Karpas-422 (cell line): ENCODE measurements around the gene SHISAL2A. TPM values are rescaled to one million over a fixed set of nuclear protein-coding genes. Genes with fewer than 3 reads are reported as not detected.

Source experiments
- DNase-seq: peaks from one replicate; pipeline ENCODE4 v3.0.0-alpha.2; 2015
- H2AFZ ChIP-seq: fragments of 200-600 bp; sonication (generic); 2 replicates; pipeline ENCODE4 v1.6.1; 2014; ENCODE audit warnings: antibody characterized with exemption, low read length, mixed read lengths
- H3K27ac ChIP-seq: fragments of 200-600 bp; sonication (generic); 2 replicates; pipeline ENCODE4 v1.5.1; 2014; ENCODE audit warnings: mild to moderate bottlenecking, low read length, moderate library complexity
- H3K27me3 ChIP-seq: fragments of 200-600 bp; sonication (generic); 2 replicates; pipeline ENCODE4 v1.6.1; 2014; ENCODE audit warnings: low read length, mixed read lengths
- H3K36me3 ChIP-seq: fragments of 200-600 bp; sonication (generic); 2 replicates; pipeline ENCODE4 v1.6.1; 2014; ENCODE audit warnings: low read length, mixed read lengths; ENCODE audit not compliant: insufficient read depth
- H3K4me1 ChIP-seq: fragments of 200-600 bp; sonication (generic); 2 replicates; pipeline ENCODE4 v1.6.1; 2014; ENCODE audit warnings: mild to moderate bottlenecking, low read length, mixed read lengths
- H3K4me2 ChIP-seq: fragments of 200-600 bp; sonication (generic); 2 replicates; pipeline ENCODE4 v1.6.1; 2014; ENCODE audit warnings: low read length, low read depth, mild to moderate bottlenecking; ENCODE audit not compliant: poor library complexity, severe bottlenecking
- H3K4me3 ChIP-seq: fragments of 200-600 bp; sonication (generic); 2 replicates; pipeline ENCODE4 v1.5.1; 2014; ENCODE audit warnings: mild to moderate bottlenecking, antibody characterized with exemption, low read length, mixed read lengths
- H3K79me2 ChIP-seq: fragments of 200-600 bp; sonication (generic); 2 replicates; pipeline ENCODE4 v1.6.1; 2014; ENCODE audit warnings: mild to moderate bottlenecking, low read length, mixed read lengths
- H3K9ac ChIP-seq: fragments of 200-600 bp; sonication (generic); 2 replicates; pipeline ENCODE4 v1.6.0; 2014; ENCODE audit warnings: low read length
- H3K9me2 ChIP-seq: fragments of 200-600 bp; sonication (generic), shearing (Covaris generic); replicated peaks from 2 replicates; pipeline ENCODE4 v1.6.0; 2014; ENCODE audit warnings: mild to moderate bottlenecking, low read length, moderate library complexity; ENCODE audit not compliant: insufficient read depth
- H3K9me3 ChIP-seq: fragments of 300-700, 200-600 bp; sonication (generic); 2 replicates; pipeline ENCODE4 v1.6.1; 2014; ENCODE audit warnings: low read length, mixed read lengths
- H4K20me1 ChIP-seq: fragments of 200-600 bp; sonication (generic); 2 replicates; pipeline ENCODE4 v1.6.1; 2014; ENCODE audit warnings: mild to moderate bottlenecking, antibody characterized with exemption, low read length, low read depth; ENCODE audit not compliant: insufficient read depth
- total RNA-seq: library from RNA; depleted of rRNA; stranded (reverse); fragments of >200 nt; shearing (Covaris generic); gene quantifications from 2 replicates; pipeline ENCODE4 v1.2.3, GENCODE V29; 2014; ENCODE audit warnings: low replicate concordance

Gene SHISAL2A
- total RNA-seq, 1 experiment from 2014 or later = not detected

- Histone ChIP-seq H3K4me1 (peaks cover 28% of the 10 kb centered on the region), H4K20me1 (no peaks in the 10 kb centered on the region), H3K4me2 (peak overlapping the region; percentile 64), H3K4me3 (peak overlapping the region; percentile 31), H3K9me3 (no peaks in the 10 kb centered on the region), H3K36me3 (no peaks in the 10 kb centered on the region), H3K9ac (peak overlapping the region; percentile 46), H3K9me2 (no peaks in the 10 kb centered on the region), H2AFZ (peak overlapping the region; percentile 94), H3K27me3 (no peaks in the 10 kb centered on the region), H3K79me2 (no peaks in the 10 kb centered on the region), H3K27ac (peak overlapping the region; percentile 74)
- DNase-seq = peak; percentile 89
Measured at GRCh38 chr1:52636721-52637695, 4.0 kb downstream of the SHISAL2A start.

- Histone ChIP-seq H3K4me2 (peak overlapping the region; percentile 64), H4K20me1 (no peaks in the 10 kb centered on the region), H3K4me3 (0 out of 2 replicates have a peak overlapping the region, but pooled peaks have one; percentile 31), H3K79me2 (no peaks in the 10 kb centered on the region), H3K36me3 (no peaks in the 10 kb centered on the region), H3K27ac (peak overlapping the region; percentile 74), H3K27me3 (no peaks in the 10 kb centered on the region), H3K9ac (peak overlapping the region; percentile 46), H3K9me3 (no peaks in the 10 kb centered on the region), H3K4me1 (peaks cover 25% of the 10 kb centered on the region), H3K9me2 (no peaks in the 10 kb centered on the region), H2AFZ (peak overlapping the region; percentile 94)
- DNase-seq = no peak
Measured at GRCh38 chr1:52637946-52638345, 5.0 kb downstream of the SHISAL2A start.

GRCh38 chr1:52640697-52641096, 7.7 kb downstream of the SHISAL2A start:
- no peaks in the 10 kb centered on the region for H3K79me2 ChIP-seq
- H3K27ac ChIP-seq = no peak overlapping the region
- no peaks in the 10 kb centered on the region for H4K20me1 ChIP-seq
- no peaks in the 10 kb centered on the region for H3K36me3 ChIP-seq
- no peaks in the 10 kb centered on the region for H3K9me3 ChIP-seq
- no peak overlapping the region for H3K4me3 ChIP-seq
- peaks cover 23% of the 10 kb centered on the region for H3K4me1 ChIP-seq
- H3K9me2 ChIP-seq = no peaks in the 10 kb centered on the region
- no peak overlapping the region for H3K4me2 ChIP-seq
- DNase-seq = no peak
- no peaks in the 10 kb centered on the region for H3K27me3 ChIP-seq
- H3K9ac ChIP-seq = no peak overlapping the region
- H2AFZ ChIP-seq = no peak overlapping the region

- Histone ChIP-seq H3K9ac (no peak overlapping the region), H3K27ac (no peak overlapping the region), H3K79me2 (no peaks in the 10 kb centered on the region), H3K4me1 (peaks cover 20% of the 10 kb centered on the region), H3K27me3 (no peaks in the 10 kb centered on the region), H3K9me3 (no peaks in the 10 kb centered on the region), H3K4me3 (no peak overlapping the region), H3K4me2 (no peak overlapping the region), H3K36me3 (no peaks in the 10 kb centered on the region), H4K20me1 (no peaks in the 10 kb centered on the region), H2AFZ (no peak overlapping the region), H3K9me2 (no peaks in the 10 kb centered on the region)
- no peak for DNase-seq
Measured at GRCh38 chr1:52641307-52641706, 8.3 kb downstream of the SHISAL2A start.

GRCh38 chr1:52645261-52645660, 12.3 kb downstream of the SHISAL2A start:
- no peak overlapping the region for H3K9ac ChIP-seq
- H3K4me3 ChIP-seq = no peak overlapping the region
- no peaks in the 10 kb centered on the region for H3K79me2 ChIP-seq
- no peaks in the 10 kb centered on the region for H3K27me3 ChIP-seq
- H3K4me1 ChIP-seq = no peaks in the 10 kb centered on the region
- no peaks in the 10 kb centered on the region for H3K9me2 ChIP-seq
- H2AFZ ChIP-seq = no peak overlapping the region
- DNase-seq = no peak
- H3K27ac ChIP-seq = no peak overlapping the region
- no peaks in the 10 kb centered on the region for H3K9me3 ChIP-seq
- no peak overlapping the region for H3K4me2 ChIP-seq
- H3K36me3 ChIP-seq = no peaks in the 10 kb centered on the region
- H4K20me1 ChIP-seq = no peaks in the 10 kb centered on the region

GRCh38 chr1:52651904-52652303, 18.9 kb downstream of the SHISAL2A start:
- Histone ChIP-seq H3K27ac (no peak overlapping the region), H3K9ac (no peak overlapping the region), H2AFZ (no peak overlapping the region), H3K4me3 (no peak overlapping the region), H3K4me2 (no peak overlapping the region), H4K20me1 (no peaks in the 10 kb centered on the region), H3K9me2 (no peaks in the 10 kb centered on the region), H3K27me3 (no peaks in the 10 kb centered on the region), H3K9me3 (no peaks in the 10 kb centered on the region), H3K4me1 (no peaks in the 10 kb centered on the region), H3K36me3 (no peaks in the 10 kb centered on the region), H3K79me2 (no peaks in the 10 kb centered on the region)
- no peak for DNase-seq

- no peak for DNase-seq
- no peaks in the 10 kb centered on the region for H3K4me1 ChIP-seq
- H4K20me1 ChIP-seq = no peaks in the 10 kb centered on the region
- no peaks in the 10 kb centered on the region for H3K9me2 ChIP-seq
- no peak overlapping the region for H3K27ac ChIP-seq
- no peaks in the 10 kb centered on the region for H3K79me2 ChIP-seq
- no peak overlapping the region for H3K4me3 ChIP-seq
- no peak overlapping the region for H3K9ac ChIP-seq
- H3K27me3 ChIP-seq = no peaks in the 10 kb centered on the region
- H3K36me3 ChIP-seq = no peaks in the 10 kb centered on the region
- no peak overlapping the region for H3K4me2 ChIP-seq
- no peaks in the 10 kb centered on the region for H3K9me3 ChIP-seq
- no peak overlapping the region for H2AFZ ChIP-seq
Measured at GRCh38 chr1:52653207-52653849, 20.4 kb downstream of the SHISAL2A start.

- H3K27ac ChIP-seq = no peak overlapping the region
Measured at GRCh38 chr1:52654063-52654462, 21.1 kb downstream of the SHISAL2A start.

More at GRCh38 chr1:52654063-52654462, 21.1 kb downstream of the SHISAL2A start:
- Histone ChIP-seq H3K4me3 (no peak overlapping the region), H3K79me2 (no peaks in the 10 kb centered on the region), H4K20me1 (no peaks in the 10 kb centered on the region), H2AFZ (no peak overlapping the region), H3K27me3 (no peaks in the 10 kb centered on the region), H3K36me3 (no peaks in the 10 kb centered on the region), H3K9me3 (no peaks in the 10 kb centered on the region), H3K9me2 (no peaks in the 10 kb centered on the region), H3K9ac (no peak overlapping the region), H3K4me1 (no peaks in the 10 kb centered on the region), H3K4me2 (no peak overlapping the region)
- no peak for DNase-seq
